HFFc6 (cell line): ENCODE measurements around the gene RPL19. TPM values are rescaled to one million over a fixed set of nuclear protein-coding genes. Genes with fewer than 3 reads are reported as not detected.

Experiments
- DNase-seq: peaks from one replicate; pipeline ENCODE4 v3.0.0-alpha.2; 2018
- H3K27ac Mint-ChIP-seq: 2 replicates; pipeline ENCODE4 v1.8.0; 2020; ENCODE audit warnings: mild to moderate bottlenecking, mixed read lengths
- H3K27me3 Mint-ChIP-seq: 2 replicates; pipeline ENCODE4 v1.8.0; 2021; ENCODE audit warnings: mild to moderate bottlenecking, moderate library complexity, mixed read lengths; ENCODE audit not compliant: insufficient read depth
- H3K36me3 Mint-ChIP-seq: 2 replicates; pipeline ENCODE4 v1.8.0; 2021; ENCODE audit warnings: low read depth, mixed read lengths
- H3K4me1 Mint-ChIP-seq: 2 replicates; pipeline ENCODE4 v1.8.0; 2020; ENCODE audit warnings: low read depth, mixed read lengths
- H3K4me3 Mint-ChIP-seq: 2 replicates; pipeline ENCODE4 v1.8.0; 2020; ENCODE audit warnings: mild to moderate bottlenecking, moderate library complexity, mixed read lengths
- H3K9me3 Mint-ChIP-seq: 2 replicates; pipeline ENCODE4 v1.8.0; 2020; ENCODE audit warnings: mild to moderate bottlenecking, mixed read lengths
- total RNA-seq, 6 experiments: library from RNA; stranded (reverse); fragmentation: NEBNext Ultra II Directional; extraction: Animal tissue kit (Norgen Biotek cat#: 25700); gene quantifications; 2 replicates in 1 of 6; 3 replicates in 5 of 6; pipeline ENCODE4 v1.2.3, GENCODE V29; 2021
- TF ChIP-seq, protein P1 (sequence below): fragments of 200-600 bp; sonication (generic); IDR thresholded peaks from 2 replicates; pipeline ENCODE4 v1.5.0; 2021; ENCODE audit warnings: antibody characterized with exemption, mild to moderate bottlenecking

Gene RPL19
- total RNA-seq, 6 experiments from 2014 or later = 1,574 to 1,911 (median 1,762) TPM

DNA sequence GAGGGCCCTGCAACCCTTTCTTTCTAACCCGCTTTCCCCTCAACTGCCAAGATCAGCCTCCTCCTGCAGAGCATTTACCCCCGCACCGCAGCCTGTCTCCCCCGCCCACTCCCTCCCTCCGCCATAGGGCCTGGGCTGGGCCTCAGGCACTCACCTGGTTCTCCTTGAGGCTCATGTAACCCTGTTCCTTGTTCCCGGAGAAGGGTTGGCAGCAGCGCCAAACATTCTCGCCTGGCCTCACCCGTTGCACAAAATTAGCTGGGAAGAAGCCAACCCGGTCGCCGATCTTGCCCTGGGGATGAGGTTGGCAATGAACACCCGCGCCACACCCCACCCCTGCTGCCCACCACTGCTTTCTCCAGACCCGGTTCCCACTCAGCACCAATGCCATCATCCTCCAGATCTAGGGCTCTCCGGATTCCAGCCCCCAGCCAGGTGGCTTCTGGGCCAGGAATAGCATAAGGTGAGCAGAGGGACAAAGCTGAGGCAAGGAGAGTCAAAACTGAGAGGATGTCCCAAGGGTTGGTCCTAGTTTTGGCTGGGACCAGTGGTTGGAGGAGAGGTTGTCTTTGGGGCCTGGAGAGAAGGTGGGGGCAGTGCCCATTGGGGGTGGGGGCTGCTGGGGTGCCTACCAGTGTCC lies 12.9 kb downstream of the RPL19 start:
- peaks cover 16% of the 10 kb centered on the region for H3K4me1 Mint-ChIP-seq
- H3K9me3 Mint-ChIP-seq = no peaks in the 10 kb centered on the region
- H3K27me3 Mint-ChIP-seq = peaks cover 8% of the 10 kb centered on the region
- no peak for DNase-seq
- no peak overlapping the region for H3K27ac Mint-ChIP-seq
- no peaks in the 10 kb centered on the region for H3K36me3 Mint-ChIP-seq
- TF ChIP-seq, protein P1, sequence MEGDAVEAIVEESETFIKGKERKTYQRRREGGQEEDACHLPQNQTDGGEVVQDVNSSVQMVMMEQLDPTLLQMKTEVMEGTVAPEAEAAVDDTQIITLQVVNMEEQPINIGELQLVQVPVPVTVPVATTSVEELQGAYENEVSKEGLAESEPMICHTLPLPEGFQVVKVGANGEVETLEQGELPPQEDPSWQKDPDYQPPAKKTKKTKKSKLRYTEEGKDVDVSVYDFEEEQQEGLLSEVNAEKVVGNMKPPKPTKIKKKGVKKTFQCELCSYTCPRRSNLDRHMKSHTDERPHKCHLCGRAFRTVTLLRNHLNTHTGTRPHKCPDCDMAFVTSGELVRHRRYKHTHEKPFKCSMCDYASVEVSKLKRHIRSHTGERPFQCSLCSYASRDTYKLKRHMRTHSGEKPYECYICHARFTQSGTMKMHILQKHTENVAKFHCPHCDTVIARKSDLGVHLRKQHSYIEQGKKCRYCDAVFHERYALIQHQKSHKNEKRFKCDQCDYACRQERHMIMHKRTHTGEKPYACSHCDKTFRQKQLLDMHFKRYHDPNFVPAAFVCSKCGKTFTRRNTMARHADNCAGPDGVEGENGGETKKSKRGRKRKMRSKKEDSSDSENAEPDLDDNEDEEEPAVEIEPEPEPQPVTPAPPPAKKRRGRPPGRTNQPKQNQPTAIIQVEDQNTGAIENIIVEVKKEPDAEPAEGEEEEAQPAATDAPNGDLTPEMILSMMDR = no peak
- no peak overlapping the region for H3K4me3 Mint-ChIP-seq

DNA sequence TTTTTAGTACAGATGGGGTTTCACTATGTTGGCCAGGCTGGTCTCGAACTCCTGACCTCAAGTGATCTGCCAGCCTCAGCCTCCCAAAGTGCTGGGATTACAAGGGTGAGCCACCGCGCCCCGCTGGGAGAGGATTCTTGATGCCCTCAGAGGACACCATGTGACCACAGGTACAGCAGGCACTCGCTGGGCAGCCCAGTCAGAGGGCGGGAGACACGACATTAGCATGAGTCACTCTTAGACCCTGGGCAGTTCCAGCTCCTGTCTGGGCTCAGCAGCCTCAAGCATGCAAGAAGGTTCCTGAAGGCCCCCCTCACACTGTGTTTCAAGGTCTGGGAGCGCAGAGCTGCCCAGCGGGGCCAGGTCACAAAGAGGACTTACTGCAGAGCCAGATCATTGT lies 13.8 kb downstream of the RPL19 start:
- Mint-ChIP-seq H3K4me3 (no peak overlapping the region), H3K36me3 (no peaks in the 10 kb centered on the region), H3K9me3 (no peaks in the 10 kb centered on the region), H3K4me1 (peaks cover 8% of the 10 kb centered on the region), H3K27ac (no peak overlapping the region), H3K27me3 (peaks cover 10% of the 10 kb centered on the region)
- no peak for DNase-seq
- TF ChIP-seq, protein P1 = no peak

DNA sequence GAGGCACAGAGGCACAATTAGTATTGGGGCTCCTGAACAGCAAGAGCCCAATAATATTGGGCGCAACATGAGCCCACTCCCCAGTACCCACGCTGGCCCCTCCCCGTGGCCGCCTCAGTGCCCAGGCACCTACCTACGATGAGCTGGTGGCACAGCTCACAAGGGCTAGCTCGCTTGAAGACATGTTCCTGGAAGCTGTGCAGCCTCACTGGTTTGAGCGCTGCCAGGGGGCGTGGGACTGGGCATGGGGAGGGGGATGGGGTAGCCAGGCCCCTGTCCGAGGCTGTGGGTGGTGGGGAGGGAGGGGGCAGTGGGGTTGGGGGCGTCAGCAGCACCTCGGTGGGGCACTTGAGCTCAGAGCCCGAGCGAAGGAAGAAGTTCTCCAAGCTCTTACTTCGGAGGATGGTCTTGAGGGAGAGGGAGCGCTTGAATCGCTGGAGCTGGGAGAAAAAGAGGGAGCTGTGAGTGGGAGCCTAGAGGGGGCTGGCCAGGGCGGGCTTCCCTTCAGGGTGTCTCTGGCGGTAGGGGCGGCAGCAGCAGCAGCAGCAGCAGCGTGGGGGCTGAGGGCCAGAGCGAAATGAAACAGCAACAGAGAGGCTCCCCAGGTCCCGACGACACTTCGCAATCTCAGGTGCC lies 17.8 kb downstream of the RPL19 start:
- Mint-ChIP-seq H3K4me3 (no peak overlapping the region), H3K27me3 (peaks cover 16% of the 10 kb centered on the region), H3K9me3 (no peaks in the 10 kb centered on the region), H3K4me1 (no peaks in the 10 kb centered on the region), H3K36me3 (no peaks in the 10 kb centered on the region), H3K27ac (no peak overlapping the region)
- TF ChIP-seq, protein P1 = no peak
- no peak for DNase-seq

DNA sequence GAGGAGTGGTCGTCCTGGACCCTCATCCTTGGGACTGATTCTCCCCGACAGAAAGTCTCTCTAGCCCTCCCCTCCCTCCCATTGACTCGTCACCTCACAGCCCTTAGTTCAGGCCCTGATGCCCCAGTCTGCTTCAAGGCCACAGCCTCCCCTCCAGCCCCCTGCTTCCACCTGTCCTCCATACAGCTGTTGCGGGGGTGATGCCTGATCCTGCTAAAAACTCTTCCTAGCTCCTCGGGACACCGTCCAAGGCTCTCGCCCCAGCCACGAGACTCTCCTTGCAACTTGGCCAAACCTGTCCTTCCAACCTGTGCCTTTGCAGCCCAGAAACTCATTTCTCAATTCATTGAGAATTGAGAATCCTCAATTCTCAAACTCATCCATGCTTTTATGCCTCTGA lies 18.8 kb downstream of the RPL19 start:
- DNase-seq = no peak
- Mint-ChIP-seq H3K27ac (no peak overlapping the region), H3K4me1 (no peaks in the 10 kb centered on the region), H3K36me3 (no peaks in the 10 kb centered on the region), H3K4me3 (no peak overlapping the region), H3K9me3 (no peaks in the 10 kb centered on the region), H3K27me3 (peaks cover 26% of the 10 kb centered on the region)
- TF ChIP-seq, protein P1 = no peak

DNA sequence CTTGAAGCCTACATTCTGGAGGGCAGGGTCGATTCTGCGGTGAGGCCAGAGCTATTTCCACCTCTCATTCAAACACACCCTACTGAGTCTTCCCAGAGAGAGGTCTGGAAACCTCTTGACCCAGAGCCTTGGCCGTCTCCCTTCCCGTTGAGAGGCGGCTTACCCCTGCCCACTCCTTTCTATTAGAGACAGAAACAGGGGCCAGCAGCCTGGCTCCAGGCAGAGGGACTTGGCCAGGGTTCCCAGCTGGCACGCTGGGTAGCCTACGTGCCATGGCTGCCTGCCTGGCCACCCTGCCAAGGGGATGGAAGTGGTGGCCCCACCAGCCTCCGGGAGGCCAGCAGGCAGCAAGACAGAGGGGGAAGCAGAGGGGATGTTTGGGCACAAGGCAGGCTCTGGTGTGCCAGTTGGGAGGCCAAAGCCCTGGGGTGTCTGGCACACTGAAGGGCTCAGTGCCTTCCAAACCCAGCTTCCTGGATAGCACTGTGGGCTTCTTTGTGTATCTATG lies 19.6 kb downstream of the RPL19 start:
- TF ChIP-seq, protein P1 = no peak
- H3K27me3 Mint-ChIP-seq = peaks cover 33% of the 10 kb centered on the region

More for the DNA sequence above, 19.6 kb downstream of the RPL19 start:
- no peaks in the 10 kb centered on the region for H3K4me1 Mint-ChIP-seq
- no peaks in the 10 kb centered on the region for H3K9me3 Mint-ChIP-seq
- DNase-seq = no peak
- no peaks in the 10 kb centered on the region for H3K36me3 Mint-ChIP-seq
- H3K27ac Mint-ChIP-seq = no peak overlapping the region
- H3K4me3 Mint-ChIP-seq = no peak overlapping the region
